K562 (cell line): ENCODE measurements around the gene PARD3.

Source experiments
- POLR2A ChIP-seq: fragments of 450-650 bp; conservative IDR thresholded peaks from 2 replicates; pipeline ENCODE4 v1.6.1; 2016
- TF ChIP-seq, protein P1 (sequence below), 3 experiments: IDR thresholded peaks in 2 of 3; conservative IDR thresholded peaks in 1 of 3; 2 replicates each; pipeline ENCODE4 v1.5.1; 2011 to 2012; ENCODE audit warnings: low read length in 3 of 3, mild to moderate bottlenecking in 3 of 3, control low read depth in 2 of 3, improper control_type of control experiment in 1 of 3, inconsistent platforms in 1 of 3, low read depth in 1 of 3, mixed read lengths in 1 of 3, moderate library complexity in 1 of 3; ENCODE audit not compliant: insufficient read depth in 2 of 3

- no peak for TF ChIP-seq POLR2A
- TF ChIP-seq, protein P1, sequence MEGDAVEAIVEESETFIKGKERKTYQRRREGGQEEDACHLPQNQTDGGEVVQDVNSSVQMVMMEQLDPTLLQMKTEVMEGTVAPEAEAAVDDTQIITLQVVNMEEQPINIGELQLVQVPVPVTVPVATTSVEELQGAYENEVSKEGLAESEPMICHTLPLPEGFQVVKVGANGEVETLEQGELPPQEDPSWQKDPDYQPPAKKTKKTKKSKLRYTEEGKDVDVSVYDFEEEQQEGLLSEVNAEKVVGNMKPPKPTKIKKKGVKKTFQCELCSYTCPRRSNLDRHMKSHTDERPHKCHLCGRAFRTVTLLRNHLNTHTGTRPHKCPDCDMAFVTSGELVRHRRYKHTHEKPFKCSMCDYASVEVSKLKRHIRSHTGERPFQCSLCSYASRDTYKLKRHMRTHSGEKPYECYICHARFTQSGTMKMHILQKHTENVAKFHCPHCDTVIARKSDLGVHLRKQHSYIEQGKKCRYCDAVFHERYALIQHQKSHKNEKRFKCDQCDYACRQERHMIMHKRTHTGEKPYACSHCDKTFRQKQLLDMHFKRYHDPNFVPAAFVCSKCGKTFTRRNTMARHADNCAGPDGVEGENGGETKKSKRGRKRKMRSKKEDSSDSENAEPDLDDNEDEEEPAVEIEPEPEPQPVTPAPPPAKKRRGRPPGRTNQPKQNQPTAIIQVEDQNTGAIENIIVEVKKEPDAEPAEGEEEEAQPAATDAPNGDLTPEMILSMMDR (IDR thresholded peaks at IDR 0.05 in 2 of 3, conservative IDR thresholded peaks at IDR 0.05 in 1 of 3; ENCODE audit: insufficient read depth in 2 of 3, low read depth in 1 of 3, low read length in 3 of 3), result no peak
These were observed 698.3 kb downstream of the PARD3 start for GRCh38 chr10:34116681-34117271.
